Measurements from ENCODE around the gene AAGAB. TPM values are rescaled to one million over a fixed set of nuclear protein-coding genes. Genes with fewer than 3 reads are reported as not detected.

Gene AAGAB
- total RNA-seq, 3 donors from 2014 or later (not counting 1 experiment from before 2014, with no cell fraction given), result 41.1 to 44.3 (median 42.5) TPM

DNA sequence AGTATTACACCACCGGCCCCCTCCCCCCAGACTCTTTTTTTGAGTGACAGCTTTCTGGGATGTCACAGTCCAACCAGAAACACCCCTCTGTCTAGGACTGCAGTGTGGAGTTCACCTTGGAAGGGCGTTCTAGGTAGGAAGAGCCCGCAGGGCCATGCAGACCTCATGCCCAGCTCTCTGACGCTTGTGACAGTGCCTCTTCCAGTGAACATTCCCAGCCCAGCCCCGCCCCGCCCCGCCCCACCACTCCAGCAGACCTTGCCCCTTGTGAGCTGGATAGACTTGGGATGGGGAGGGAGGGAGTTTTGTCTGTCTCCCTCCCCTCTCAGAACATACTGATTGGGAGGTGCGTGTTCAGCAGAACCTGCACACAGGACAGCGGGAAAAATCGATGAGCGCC lies 63.6 kb downstream of the AAGAB start:
- peaks cover 21% of the 10 kb centered on the region in 2 donors for H3K4me1 Mint-ChIP-seq
- no peaks in the 10 kb centered on the region for H3K9me3 ChIP-seq (ENCODE audit: control insufficient read depth, insufficient read depth, low read length)
- intact Hi-C loops (cut with micrococcal nuclease), result no loop called here
- TF ChIP-seq, protein P1, sequence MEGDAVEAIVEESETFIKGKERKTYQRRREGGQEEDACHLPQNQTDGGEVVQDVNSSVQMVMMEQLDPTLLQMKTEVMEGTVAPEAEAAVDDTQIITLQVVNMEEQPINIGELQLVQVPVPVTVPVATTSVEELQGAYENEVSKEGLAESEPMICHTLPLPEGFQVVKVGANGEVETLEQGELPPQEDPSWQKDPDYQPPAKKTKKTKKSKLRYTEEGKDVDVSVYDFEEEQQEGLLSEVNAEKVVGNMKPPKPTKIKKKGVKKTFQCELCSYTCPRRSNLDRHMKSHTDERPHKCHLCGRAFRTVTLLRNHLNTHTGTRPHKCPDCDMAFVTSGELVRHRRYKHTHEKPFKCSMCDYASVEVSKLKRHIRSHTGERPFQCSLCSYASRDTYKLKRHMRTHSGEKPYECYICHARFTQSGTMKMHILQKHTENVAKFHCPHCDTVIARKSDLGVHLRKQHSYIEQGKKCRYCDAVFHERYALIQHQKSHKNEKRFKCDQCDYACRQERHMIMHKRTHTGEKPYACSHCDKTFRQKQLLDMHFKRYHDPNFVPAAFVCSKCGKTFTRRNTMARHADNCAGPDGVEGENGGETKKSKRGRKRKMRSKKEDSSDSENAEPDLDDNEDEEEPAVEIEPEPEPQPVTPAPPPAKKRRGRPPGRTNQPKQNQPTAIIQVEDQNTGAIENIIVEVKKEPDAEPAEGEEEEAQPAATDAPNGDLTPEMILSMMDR (IDR thresholded peaks at IDR 0.05), result no peak
- no peak overlapping the region for H3K27ac Mint-ChIP-seq
- peaks cover 7% of the 10 kb centered on the region for H3K36me3 Mint-ChIP-seq
- no peaks in the 10 kb centered on the region for H3K27me3 ChIP-seq (ENCODE audit: control insufficient read depth, insufficient read depth, low read length)
- no peak overlapping the region for H3K27ac ChIP-seq (ENCODE audit: low read length)
- no peak for DNase-seq
- H3K4me3 ChIP-seq (ENCODE audit: low read length), result no peak overlapping the region
- over 99% methylated on average over 8 of the region's 11 CpGs for WGBS (ENCODE audit: insufficient coverage)
- peaks cover 64% of the 10 kb centered on the region for H3K36me3 ChIP-seq (ENCODE audit: control insufficient read depth, insufficient read depth, low read length)
- H3K27me3 Mint-ChIP-seq (ENCODE audit: low read depth in 2 of 2), result no peaks in the 10 kb centered on the region
- ATAC-seq, result no peak
- no peaks in the 10 kb centered on the region for H3K9me3 Mint-ChIP-seq
- H3K4me1 ChIP-seq (ENCODE audit: control insufficient read depth, insufficient read depth, low read length), result peaks cover 11% of the 10 kb centered on the region
- no peak overlapping the region for H3K4me3 Mint-ChIP-seq

DNA sequence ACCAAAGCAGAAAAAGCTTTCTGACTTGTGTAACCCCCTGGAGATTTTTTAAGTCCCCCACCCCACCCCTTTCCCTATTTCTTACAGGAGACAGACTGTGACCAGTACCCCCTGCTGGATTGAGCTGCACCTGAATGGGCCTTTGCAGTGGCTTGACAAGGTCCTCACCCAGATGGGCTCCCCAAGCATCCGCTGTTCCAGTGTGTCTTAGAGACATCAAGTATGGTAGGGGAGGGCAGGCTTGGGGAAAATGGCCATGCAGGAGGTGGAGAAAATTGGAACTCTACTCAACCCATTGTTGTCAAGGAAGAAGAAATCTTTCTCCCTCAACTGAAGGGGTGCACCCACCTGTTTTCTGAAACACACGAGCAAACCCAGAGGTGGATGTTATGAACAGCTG lies 64.1 kb downstream of the AAGAB start:
- Histone ChIP-seq H3K27ac (ENCODE audit: low read length) (no peak overlapping the region), H3K4me1 (ENCODE audit: control insufficient read depth, insufficient read depth, low read length) (peaks cover 16% of the 10 kb centered on the region), H3K36me3 (ENCODE audit: control insufficient read depth, insufficient read depth, low read length) (peaks cover 65% of the 10 kb centered on the region), H3K9me3 (ENCODE audit: control insufficient read depth, insufficient read depth, low read length) (no peaks in the 10 kb centered on the region), H3K4me3 (ENCODE audit: low read length) (no peak overlapping the region), H3K27me3 (ENCODE audit: control insufficient read depth, insufficient read depth, low read length) (no peaks in the 10 kb centered on the region)
- Mint-ChIP-seq H3K27ac (no peak overlapping the region), H3K36me3 (peaks cover 7% of the 10 kb centered on the region), H3K9me3 (no peaks in the 10 kb centered on the region), H3K27me3 (ENCODE audit: low read depth in 2 of 2) (no peaks in the 10 kb centered on the region), H3K4me3 (no peak overlapping the region), H3K4me1 (peaks cover 22% of the 10 kb centered on the region in 2 donors)
- 84% methylated on average over 2 of the region's 2 CpGs for WGBS (ENCODE audit: insufficient coverage)
- TF ChIP-seq, protein P1 (IDR thresholded peaks at IDR 0.05), result no peak
- intact Hi-C loops (cut with micrococcal nuclease), result no loop called here
- ATAC-seq (no peak), DNase-seq (no peak)

DNA sequence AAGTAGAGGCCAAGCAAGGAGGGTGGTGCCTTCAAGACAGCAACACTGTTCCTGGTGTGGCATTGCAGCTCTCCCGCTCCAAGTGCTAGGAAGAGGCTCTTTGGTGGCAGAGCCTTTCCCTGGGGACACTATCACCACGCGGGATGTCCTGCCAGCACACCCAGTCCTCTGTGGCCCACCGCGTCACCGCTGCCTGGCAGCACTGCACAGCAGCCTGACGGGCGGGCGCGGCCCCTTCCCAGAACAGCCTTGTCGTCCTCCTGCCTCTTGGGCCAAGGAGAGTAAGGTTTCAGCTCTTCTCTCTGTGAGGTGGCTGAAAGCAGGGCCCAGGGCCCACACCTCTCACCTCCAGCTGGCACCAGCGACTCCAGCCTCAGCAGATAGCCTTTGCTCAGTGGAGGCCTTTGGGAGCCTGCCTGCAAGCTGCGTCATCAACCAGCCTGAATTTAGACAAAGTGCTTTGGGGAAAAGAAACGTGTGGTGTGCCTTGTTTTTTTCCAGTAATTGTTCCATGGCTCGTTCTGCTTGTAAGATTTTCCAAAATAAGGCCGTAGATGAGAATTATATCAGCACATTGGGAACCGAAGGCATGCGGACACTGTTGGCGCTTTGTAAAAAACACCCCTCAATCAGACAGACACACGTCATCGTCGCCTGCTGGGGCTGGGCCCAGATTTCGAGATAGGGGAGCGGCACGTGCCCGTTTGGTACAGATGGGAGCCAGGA lies 65.0 kb downstream of the AAGAB start:
- Mint-ChIP-seq H3K4me3 (no peak overlapping the region), H3K4me1 (peaks cover 25 to 29% of the 10 kb centered on the region in 2 donors), H3K27me3 (ENCODE audit: low read depth in 2 of 2) (no peaks in the 10 kb centered on the region), H3K36me3 (peaks cover 7% of the 10 kb centered on the region), H3K9me3 (no peaks in the 10 kb centered on the region), H3K27ac (peak overlapping the region in 1 of 2 donors; percentile 52)
- intact Hi-C loops (cut with micrococcal nuclease), result no loop called here
- Histone ChIP-seq H3K4me1 (ENCODE audit: control insufficient read depth, insufficient read depth, low read length) (peaks cover 21% of the 10 kb centered on the region), H3K4me3 (ENCODE audit: low read length) (no peak overlapping the region), H3K36me3 (ENCODE audit: control insufficient read depth, insufficient read depth, low read length) (peaks cover 68% of the 10 kb centered on the region), H3K9me3 (ENCODE audit: control insufficient read depth, insufficient read depth, low read length) (no peaks in the 10 kb centered on the region), H3K27me3 (ENCODE audit: control insufficient read depth, insufficient read depth, low read length) (no peaks in the 10 kb centered on the region), H3K27ac (ENCODE audit: low read length) (no peak overlapping the region)
- 97% methylated on average over 26 of the region's 26 CpGs for WGBS (ENCODE audit: insufficient coverage)
- ATAC-seq (no peak), DNase-seq (no peak)
- TF ChIP-seq, protein P1 (IDR thresholded peaks at IDR 0.05), result no peak

Measured in natural killer cell (primary cell).